ENCODE measurements around the gene ZNF578. TPM values are rescaled to one million over a fixed set of nuclear protein-coding genes. Genes with fewer than 3 reads are reported as not detected.
"Not testable (repeated sequence)": the region's sequence is repeated elsewhere in the genome, so short reads cannot be mapped to it uniquely, and the experiment has no call there.

The ZNF578 gene
- total RNA-seq, 1 experiment from 2014 or later: 0.95 TPM

GRCh38 chr19:52541176-52541575, 87.8 kb downstream of the ZNF578 start:
- in situ Hi-C loops (cut with HindIII; ENCODE audit: low pct_unique_long_range_greater_than_20kb, low sequenced_read_pairs); DNase-seq (ENCODE audit: low read depth, low spot score): not testable (repeated sequence)

DNA sequence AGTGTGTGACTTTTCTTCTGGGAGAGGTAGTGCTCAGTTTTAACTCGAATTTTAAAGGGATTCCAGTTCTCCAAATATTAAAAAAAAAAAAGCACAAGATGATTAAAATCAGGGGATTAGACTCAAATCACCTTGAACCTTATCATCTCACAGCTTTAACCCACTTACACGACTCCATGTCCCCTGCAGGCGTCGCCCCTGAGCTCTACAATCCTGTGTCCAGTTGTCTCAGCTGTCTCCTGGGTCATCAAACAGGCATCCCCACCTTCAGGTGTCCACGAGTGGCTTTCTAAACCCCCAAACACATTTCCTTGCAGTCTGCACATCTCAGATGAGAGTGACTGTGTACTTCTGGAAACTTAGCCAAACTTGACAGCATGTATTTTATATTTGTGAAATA, 88.3 kb downstream of the ZNF578 start:
- DNase-seq (ENCODE audit: low read depth, low spot score): no peak
- in situ Hi-C loops (cut with HindIII; ENCODE audit: low pct_unique_long_range_greater_than_20kb, low sequenced_read_pairs): no loop called here

GRCh38 chr19:52542541-52542940, 89.2 kb downstream of the ZNF578 start:
- DNase-seq (ENCODE audit: low read depth, low spot score); in situ Hi-C loops (cut with HindIII; ENCODE audit: low pct_unique_long_range_greater_than_20kb, low sequenced_read_pairs): not testable (repeated sequence)

DNA sequence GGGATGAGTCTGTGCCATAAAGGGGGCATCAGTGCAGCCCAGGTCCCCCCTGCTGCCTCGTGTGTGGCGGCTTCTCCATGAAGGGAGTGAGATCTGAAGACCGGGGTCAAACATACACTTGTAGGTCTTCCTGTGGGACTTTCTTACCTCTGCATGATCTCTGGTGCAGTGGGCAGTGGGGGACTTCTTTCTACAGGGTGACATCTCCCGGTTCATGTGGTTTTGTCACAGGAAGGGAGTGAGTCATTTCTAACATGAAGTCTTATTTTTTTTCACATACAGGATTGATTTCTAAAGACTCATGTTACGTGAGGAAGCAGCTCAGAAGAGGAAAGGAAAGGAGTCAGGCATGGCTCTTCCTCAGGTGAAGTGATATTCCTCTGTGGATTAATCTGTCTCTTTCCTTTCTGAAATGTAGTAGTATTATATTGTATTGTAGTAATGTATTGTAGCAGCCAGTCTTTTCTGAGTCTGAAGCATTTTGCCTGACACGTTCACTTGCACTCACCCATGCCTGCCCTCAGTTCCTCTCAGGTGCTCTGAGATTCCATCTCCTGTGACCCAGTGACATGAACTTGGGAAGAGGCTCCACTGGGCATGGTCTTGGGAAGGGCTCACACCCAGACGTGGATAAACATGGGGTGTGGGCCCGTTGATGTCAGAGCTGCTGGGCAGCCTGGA, 89.8 kb downstream of the ZNF578 start:
- DNase-seq (ENCODE audit: low read depth, low spot score): no peak
- in situ Hi-C loops (cut with HindIII; ENCODE audit: low pct_unique_long_range_greater_than_20kb, low sequenced_read_pairs): no loop called here

GRCh38 chr19:52554216-52554971, 101.0 kb downstream of the ZNF578 start:
- in situ Hi-C loops (cut with HindIII; ENCODE audit: low pct_unique_long_range_greater_than_20kb, low sequenced_read_pairs): no loop called here
- no peak for DNase-seq (ENCODE audit: low read depth, low spot score)

DNA sequence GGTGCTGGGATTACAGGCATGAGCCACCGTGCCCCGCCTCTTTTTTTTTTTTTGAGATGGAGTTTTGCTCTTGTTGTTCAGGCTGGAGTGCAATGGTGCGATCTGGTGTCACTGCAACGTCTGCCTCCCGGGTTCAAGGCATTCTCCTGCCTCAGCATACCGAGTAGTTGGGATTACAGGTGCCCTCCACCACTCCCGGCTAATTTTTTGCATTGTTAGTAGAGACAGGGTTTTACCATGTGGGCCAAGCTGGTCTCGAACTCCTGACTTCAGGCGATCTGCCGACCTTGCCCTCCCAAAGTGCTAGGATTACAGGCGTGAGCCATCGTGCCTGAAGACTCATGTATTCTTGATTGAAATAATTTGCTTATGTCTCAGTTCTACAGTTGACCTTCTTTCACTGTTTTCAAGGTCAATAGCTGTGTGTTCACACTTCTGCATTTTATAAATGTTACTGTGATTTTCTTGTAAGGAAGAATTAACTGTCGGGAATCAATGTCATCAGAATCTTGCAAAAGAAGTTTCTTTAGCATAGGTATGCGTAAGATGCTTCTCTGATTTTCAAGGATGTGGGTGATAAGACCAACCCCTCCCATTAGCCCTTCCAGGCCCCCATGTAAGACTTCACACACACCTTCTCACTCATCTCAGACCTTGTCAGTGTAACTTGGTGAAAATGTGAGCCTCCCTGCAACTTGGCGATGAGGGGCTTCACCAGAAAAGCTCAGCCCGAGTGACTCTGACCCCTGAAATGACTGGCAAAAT, 104.1 kb downstream of the ZNF578 start:
- in situ Hi-C loops (cut with HindIII; ENCODE audit: low pct_unique_long_range_greater_than_20kb, low sequenced_read_pairs): no loop called here

DNA sequence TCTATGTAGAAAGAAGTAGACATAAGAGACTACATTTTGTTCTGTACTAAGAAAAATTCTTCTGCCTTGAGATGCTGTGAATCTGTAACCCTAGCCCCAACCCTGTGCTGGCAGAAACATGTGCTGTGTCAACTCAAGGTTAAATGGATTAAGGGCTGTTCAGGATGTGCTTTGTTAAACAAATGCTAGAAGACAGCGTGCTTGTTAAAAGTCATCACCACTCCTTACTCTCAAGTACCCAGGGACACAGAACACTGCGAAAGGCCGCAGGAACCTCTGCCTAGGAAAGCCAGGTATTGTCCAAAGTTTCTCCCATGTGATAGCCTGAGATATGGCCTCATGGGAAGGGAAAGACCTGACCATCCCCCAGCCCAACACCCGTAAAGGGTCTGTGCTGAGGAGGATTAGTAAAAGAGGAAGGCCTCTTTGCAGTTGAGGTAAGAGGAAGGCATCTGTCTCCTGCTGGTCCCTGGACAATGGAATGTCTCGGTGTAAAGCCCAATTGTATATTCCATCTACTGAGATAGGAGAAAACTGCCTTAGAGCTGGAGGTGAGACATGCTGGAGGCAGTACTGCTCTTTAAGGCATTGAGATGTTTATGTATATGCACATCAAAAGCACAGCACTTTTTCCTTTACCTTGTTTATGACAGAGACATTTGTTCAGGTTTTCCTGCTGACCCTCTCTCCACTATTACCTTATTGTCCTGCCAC, 105.5 kb downstream of the ZNF578 start:
- DNase-seq (ENCODE audit: low read depth, low spot score); in situ Hi-C loops (cut with HindIII; ENCODE audit: low pct_unique_long_range_greater_than_20kb, low sequenced_read_pairs): not testable (repeated sequence)

More for the DNA sequence above, 104.1 kb downstream of the ZNF578 start:
- DNase-seq (ENCODE audit: low read depth, low spot score): no peak

DNA sequence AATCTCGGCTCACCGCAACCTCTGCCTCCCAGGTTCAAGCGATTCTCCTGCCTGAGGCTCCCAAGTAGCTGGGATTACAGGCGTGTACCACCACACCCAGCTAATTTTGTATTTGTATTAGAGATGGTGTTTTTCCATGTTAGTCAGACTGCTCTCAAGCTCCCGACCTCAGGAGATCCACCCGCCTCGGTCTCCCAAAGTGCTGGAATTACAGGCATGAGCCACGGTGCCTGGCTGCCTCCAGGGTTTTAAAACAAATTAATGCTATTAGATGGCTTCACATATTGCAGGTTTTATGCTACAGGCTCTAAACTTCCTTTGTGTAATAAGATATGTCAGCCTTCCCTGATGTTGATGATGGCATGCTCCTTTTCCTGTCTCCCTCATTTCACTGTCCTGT, 108.3 kb downstream of the ZNF578 start:
- in situ Hi-C loops (cut with HindIII; ENCODE audit: low pct_unique_long_range_greater_than_20kb, low sequenced_read_pairs); DNase-seq (ENCODE audit: low read depth, low spot score): not testable (repeated sequence)

Other genes starting within 250 kb of the ZNF578 start
- gene ZNF766, start 184.0 kb upstream of the ZNF578 start, total RNA-seq (2014; rRNA removed; shearing (Covaris generic)): 13.3 and 27.5 TPM in 2 replicates
- gene ZNF480, start 156.4 kb upstream of the ZNF578 start, total RNA-seq (2014; rRNA removed; shearing (Covaris generic)): 17.1 and 17.7 TPM in 2 replicates
- gene ZNF610, start 117.3 kb upstream of the ZNF578 start, total RNA-seq (2014; rRNA removed; shearing (Covaris generic)): 2.2 and 3.2 TPM in 2 replicates
- gene ZNF880, start 83.6 kb upstream of the ZNF578 start, total RNA-seq (2014; rRNA removed; shearing (Covaris generic)): 18.6 and 19.2 TPM in 2 replicates
- 10.4 and 10.7 TPM in 2 replicates for gene ZNF528, start 55.7 kb upstream of the ZNF578 start, total RNA-seq (2014; rRNA removed; shearing (Covaris generic))
- gene ZNF534, start 24.4 kb upstream of the ZNF578 start, total RNA-seq (2014; rRNA removed; shearing (Covaris generic)): not detected in 2 replicates
- gene ZNF808, start 74.1 kb downstream of the ZNF578 start, total RNA-seq (2014; rRNA removed; shearing (Covaris generic)): 8.9 and 14.2 TPM in 2 replicates
- 13.2 and 13.3 TPM in 2 replicates for gene ZNF701, start 116.7 kb downstream of the ZNF578 start, total RNA-seq (2014; rRNA removed; shearing (Covaris generic))
- 11.3 and 14.1 TPM in 2 replicates for gene ZNF83, start 184.8 kb downstream of the ZNF578 start, total RNA-seq (2014; rRNA removed; shearing (Covaris generic))

Data from SK-MEL-5 (cell line).